T-helper 2 cell treated with Interferon-gamma antibody and Interleukin-4, amounts not matched to agents 5 μg/mL and 100 μg/mL, for 36 hours (primary cell): ENCODE measurements around the gene KDM5A.
"Not testable (repeated sequence)": the region's sequence is repeated elsewhere in the genome, so short reads cannot be mapped to it uniquely, and the experiment has no call there.

Source experiments
- DNase-seq: peaks from one replicate; pipeline ENCODE4 v3.0.0; 2021; ENCODE audit warnings: low spot score
- H3K27ac Mint-ChIP-seq: one replicate; pipeline ENCODE4 v1.8.0; 2021; ENCODE audit warnings: mild to moderate bottlenecking, mixed read lengths
- H3K27me3 Mint-ChIP-seq: one replicate; pipeline ENCODE4 v1.8.0; 2021; ENCODE audit warnings: low read depth, mixed read lengths
- H3K36me3 Mint-ChIP-seq: one replicate; pipeline ENCODE4 v1.8.0; 2021; ENCODE audit warnings: low read depth, mixed read lengths
- H3K4me1 Mint-ChIP-seq: one replicate; pipeline ENCODE4 v1.8.0; 2021; ENCODE audit warnings: low read depth, mixed read lengths
- H3K4me3 Mint-ChIP-seq: one replicate; pipeline ENCODE4 v1.8.0; 2022; ENCODE audit warnings: mild to moderate bottlenecking, moderate library complexity, mixed read lengths
- H3K9me3 Mint-ChIP-seq: one replicate; pipeline ENCODE4 v1.8.0; 2021; ENCODE audit warnings: mixed read lengths

Gene KDM5A

DNA sequence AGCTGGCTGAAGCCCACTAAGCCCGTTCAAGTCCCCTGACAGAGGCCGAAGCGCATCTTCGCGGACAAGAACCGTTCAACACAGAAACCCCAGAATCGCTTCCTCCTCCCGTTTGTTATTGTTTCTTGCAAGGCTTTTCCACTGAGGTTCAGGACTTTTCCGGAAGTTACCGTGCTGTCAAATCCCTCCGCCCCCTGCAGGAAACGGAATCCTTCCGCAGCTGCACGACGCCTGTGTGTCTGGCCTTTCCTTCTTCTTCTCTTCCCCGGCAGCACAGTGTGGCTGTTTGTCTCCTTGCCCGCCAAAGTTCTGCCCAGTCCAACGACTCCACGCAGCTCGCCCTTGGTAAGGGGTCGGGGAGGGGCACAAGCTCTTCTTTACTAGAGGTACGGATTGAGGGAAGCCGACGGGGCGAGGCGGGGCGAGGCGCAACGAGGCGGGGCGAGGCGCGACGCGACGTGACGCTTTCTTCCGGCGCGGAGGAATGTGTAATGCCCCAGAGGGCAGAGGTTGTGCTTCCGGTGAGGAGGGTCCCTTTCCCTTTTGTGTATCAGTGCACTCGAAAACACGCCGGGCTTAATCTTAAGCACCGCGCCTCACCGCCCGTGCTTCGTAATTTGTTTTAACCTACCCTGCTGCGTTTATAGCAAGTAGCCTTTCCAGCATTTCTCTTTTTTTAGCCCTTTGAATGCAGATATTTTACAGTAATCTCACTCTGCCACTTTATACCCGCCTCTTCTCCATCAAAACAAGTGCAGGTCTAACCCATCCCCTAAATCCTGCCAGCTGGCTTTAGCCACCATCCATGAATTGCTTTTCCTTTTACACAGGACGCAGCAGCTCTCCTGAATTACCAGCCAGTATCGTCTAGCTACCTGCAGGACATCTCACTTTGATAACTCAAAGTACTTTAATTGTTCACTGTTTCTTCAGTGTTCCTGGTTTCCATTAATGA lies at the start of gene KDM5A:
TSS of gene KDM5A (minus strand) at position 179 of the 955 bp plus-strand sequence. CDS start 229 bp downstream, outside the sequence.
- peaks cover 22% of the 10 kb centered on the region for H3K4me1 Mint-ChIP-seq

DNA sequence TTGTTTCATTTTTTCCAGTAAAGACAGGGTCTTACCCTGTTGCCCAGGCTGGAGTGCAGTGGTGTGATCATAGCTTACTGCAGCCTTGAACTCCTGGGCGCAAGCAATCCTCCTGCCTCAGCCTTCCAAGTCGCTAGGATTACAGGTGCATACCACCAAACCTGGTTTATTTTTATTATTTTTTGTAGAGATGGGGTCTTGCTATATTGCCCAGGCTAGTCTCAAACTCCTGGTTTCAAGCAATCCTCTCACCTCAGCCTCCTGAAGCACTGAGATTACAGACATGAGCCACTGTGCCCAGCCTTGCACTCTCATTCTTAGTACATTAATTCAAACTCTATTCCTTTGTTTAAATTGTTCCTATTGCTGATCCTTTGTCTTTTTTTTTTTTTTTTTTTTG lies 46.6 kb upstream of the KDM5A start:
- not testable (repeated sequence) for H3K4me3 Mint-ChIP-seq, DNase-seq, H3K9me3 Mint-ChIP-seq, H3K4me1 Mint-ChIP-seq, H3K27me3 Mint-ChIP-seq, H3K27ac Mint-ChIP-seq
- peaks cover 26% of the 10 kb centered on the region for H3K36me3 Mint-ChIP-seq

More for the DNA sequence above, at the start of gene KDM5A:
- no peaks in the 10 kb centered on the region for H3K27me3 Mint-ChIP-seq
- DNase-seq = peak; percentile 85
- peaks cover 24% of the 10 kb centered on the region for H3K36me3 Mint-ChIP-seq
- H3K4me3 Mint-ChIP-seq = peak within 1 kb of the TSS; percentile 99
- no peaks in the 10 kb centered on the region for H3K9me3 Mint-ChIP-seq
- H3K27ac Mint-ChIP-seq = peak within 1 kb of the TSS; percentile 99

DNA sequence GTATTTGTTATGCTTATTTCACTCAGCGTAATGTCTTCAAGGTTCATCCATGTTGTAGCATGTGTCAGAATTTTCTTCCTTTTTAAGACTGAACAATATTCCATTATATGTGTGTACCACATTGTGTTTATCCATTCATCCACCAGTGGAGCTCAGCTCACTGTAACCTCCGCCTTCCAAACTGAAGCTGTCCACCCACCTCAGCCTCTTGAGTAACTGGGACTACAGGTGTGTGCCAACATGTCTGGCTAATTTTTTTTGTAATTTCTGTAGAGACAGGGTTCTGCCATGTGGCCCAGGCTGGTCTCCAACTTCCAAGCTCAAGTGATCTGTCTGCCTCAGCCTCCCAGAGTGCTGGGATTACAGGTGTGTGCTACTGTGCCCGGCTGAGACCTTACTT lies 33.4 kb upstream of the KDM5A start:
- no peaks in the 10 kb centered on the region for H3K27me3 Mint-ChIP-seq
- no peaks in the 10 kb centered on the region for H3K4me1 Mint-ChIP-seq
- peaks cover 11% of the 10 kb centered on the region for H3K36me3 Mint-ChIP-seq
- no peak overlapping the region for H3K27ac Mint-ChIP-seq
- no peak overlapping the region for H3K4me3 Mint-ChIP-seq
- no peak for DNase-seq
- no peaks in the 10 kb centered on the region for H3K9me3 Mint-ChIP-seq

DNA sequence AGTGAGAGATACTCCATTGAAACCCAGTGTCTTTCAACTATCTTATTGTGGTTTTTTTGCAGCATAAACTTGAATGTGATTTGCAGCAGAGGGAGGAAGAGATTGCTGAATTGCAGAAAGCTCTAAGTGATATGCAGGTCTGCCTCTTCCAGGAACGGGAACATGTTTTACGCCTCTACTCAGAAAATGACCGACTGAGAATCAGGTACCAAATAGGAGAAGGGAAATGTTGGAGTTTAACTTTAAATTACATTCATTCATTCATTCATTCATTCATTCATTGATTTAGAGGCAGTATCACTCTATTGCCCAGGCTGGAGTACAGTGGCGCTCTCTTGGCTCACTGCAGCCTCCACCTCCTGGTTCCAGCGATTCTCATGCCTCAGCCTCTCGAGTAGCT lies 29.3 kb upstream of the KDM5A start:
- H3K27ac Mint-ChIP-seq = no peak overlapping the region
- no peak overlapping the region for H3K4me3 Mint-ChIP-seq
- DNase-seq = no peak

DNA sequence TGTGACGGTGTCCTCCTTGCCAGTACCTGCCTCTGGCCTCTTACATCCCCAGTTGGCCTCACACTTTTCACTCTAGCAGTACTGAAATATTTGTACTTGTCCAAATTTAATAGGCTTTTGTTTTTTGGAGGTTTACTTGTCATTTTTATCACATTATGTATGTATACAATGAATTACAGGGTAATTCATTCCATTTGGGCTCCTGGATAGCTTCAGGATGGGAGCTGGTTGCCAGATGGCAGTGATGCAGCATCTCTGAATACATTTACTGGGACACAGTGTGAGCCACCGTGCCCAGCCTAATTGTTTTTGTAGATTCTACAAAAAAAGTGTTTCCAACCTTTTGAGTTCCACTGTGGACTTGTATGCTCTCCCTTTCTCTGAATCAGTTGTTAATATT lies 25.7 kb upstream of the KDM5A start:
- Mint-ChIP-seq H3K27me3 (no peaks in the 10 kb centered on the region), H3K9me3 (no peaks in the 10 kb centered on the region), H3K4me1 (no peaks in the 10 kb centered on the region), H3K27ac (no peak overlapping the region), H3K4me3 (no peak overlapping the region), H3K36me3 (peaks cover 26% of the 10 kb centered on the region)
- no peak for DNase-seq

More for the DNA sequence above, 29.3 kb upstream of the KDM5A start:
- H3K27me3 Mint-ChIP-seq = no peaks in the 10 kb centered on the region
- H3K36me3 Mint-ChIP-seq = peaks cover 18% of the 10 kb centered on the region
- no peaks in the 10 kb centered on the region for H3K4me1 Mint-ChIP-seq
- H3K9me3 Mint-ChIP-seq = no peaks in the 10 kb centered on the region

DNA sequence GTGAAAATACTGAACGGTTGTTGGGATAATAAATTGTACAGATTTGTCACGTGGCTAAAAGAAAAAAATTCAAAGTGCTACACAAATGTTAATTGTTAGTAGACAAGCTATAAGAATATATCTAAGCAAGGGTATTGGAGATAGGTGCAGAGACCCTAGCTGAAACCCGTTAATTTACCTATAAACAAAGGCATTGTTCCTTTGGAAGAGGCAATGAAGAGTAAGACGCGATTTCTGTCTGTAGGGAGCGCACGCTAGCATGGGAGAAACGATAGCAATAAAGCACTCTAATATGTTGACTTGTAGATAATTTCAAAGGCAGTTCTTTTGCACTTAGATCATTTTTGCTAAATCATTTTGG lies 12.9 kb upstream of the KDM5A start:
- H3K4me1 Mint-ChIP-seq = peaks cover 3% of the 10 kb centered on the region
- H3K27me3 Mint-ChIP-seq = no peaks in the 10 kb centered on the region
- no peaks in the 10 kb centered on the region for H3K36me3 Mint-ChIP-seq
- H3K27ac Mint-ChIP-seq = no peak overlapping the region
- no peaks in the 10 kb centered on the region for H3K9me3 Mint-ChIP-seq
- no peak for DNase-seq
- no peak overlapping the region for H3K4me3 Mint-ChIP-seq

DNA sequence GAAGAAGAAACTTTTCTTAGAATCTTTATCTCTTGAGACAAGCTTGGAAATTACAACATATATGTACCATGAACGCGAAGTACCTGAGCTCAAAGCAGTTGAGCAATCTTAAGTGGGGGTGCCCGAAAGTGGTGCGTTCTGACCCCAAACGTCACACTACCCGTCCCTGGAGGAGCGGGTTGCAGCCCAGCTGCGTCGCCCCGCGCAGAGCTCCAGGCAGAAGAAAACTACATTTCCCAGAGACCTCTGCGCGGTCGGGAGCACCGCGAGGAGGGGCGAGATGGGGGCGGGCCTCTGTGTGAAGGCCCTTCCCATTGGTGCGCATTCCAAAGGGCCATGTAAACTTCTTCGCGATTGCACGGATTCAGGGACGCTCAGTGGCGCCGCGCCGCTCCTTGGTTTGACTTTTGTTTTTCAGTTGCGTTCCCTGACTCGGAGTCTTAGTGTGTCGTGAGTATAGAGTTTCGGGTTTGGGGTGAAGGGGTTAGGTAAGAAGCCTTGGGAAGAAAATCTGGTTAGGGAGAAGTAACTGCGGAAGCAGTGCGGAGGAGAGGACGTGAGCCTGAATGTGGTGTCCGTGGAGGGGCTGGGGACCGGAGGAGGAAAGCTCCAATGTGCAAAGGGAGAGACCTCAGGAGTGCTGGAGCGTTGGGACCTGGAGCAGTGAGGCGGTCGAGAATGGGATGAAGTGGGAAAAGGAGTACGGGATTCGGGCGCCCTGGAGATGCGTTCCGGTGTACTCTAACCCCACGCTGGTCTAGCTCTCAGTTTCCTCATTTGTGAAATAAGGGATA lies 12.3 kb upstream of the KDM5A start, which contains the start of gene CCDC77:
TSS of gene CCDC77 (plus strand) at position 410 of the 794 bp plus-strand sequence. CDS start 7,740 bp downstream, outside the sequence.
- Mint-ChIP-seq H3K4me1 (peaks cover 3% of the 10 kb centered on the region), H3K27me3 (no peaks in the 10 kb centered on the region), H3K9me3 (no peaks in the 10 kb centered on the region), H3K27ac (no peak within 1 kb of the TSS), H3K4me3 (no peak within 1 kb of the TSS), H3K36me3 (no peaks in the 10 kb centered on the region)
- peak; percentile 92 for DNase-seq

DNA sequence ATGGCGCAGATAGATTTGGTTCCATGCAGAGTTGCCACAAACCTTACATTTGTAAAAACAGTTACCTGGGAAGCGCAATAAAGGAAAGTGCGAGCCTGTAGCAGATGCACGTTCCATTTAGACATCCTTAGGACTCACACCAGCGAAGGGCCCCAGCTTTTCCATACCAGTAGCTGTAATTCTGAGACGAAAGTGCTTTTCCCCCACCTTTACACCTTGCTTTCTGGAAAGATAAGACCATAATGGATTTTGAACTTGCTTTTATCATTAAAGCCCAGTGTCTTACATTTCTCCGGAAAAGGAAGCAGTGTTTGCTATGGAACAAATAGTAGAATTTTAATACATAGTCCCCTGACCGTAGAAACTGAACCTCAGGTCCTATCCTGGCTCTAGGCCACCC lies 11.7 kb upstream of the KDM5A start:
- Mint-ChIP-seq H3K4me3 (no peak overlapping the region), H3K27me3 (no peaks in the 10 kb centered on the region), H3K27ac (no peak overlapping the region), H3K9me3 (no peaks in the 10 kb centered on the region), H3K36me3 (no peaks in the 10 kb centered on the region), H3K4me1 (peaks cover 3% of the 10 kb centered on the region)
- no peak for DNase-seq

DNA sequence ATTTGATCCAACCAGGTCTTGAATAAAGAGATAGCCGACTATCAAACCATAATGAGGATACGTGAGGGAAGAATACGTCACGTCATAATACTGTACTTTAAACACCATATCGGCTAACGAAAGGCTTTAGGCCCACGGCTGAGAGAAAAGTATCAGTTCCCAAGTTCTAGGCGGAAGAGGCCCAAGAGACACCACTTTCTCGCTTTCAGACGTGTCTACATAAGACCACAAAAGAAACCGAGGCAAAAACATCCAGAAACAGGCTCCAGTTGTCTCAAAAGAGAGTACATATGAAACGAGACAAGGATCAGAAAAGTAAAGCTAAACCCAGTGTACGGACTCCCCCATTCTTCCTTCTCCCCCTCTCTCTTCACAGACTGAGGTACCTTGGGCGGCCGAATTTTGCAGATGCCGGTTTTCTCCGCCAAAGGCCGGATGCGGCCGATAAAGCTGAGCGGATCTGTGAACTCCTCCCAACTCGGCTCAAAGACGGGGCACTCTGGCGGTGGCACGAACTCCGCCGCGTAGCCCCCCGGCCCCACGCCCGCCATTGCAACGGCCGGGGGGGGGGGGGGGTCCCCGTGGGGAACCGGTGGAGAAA lies 479 bp downstream of the KDM5A start:
- H3K27ac Mint-ChIP-seq = peak overlapping the region; percentile 99
- H3K36me3 Mint-ChIP-seq = peaks cover 30% of the 10 kb centered on the region
- no peaks in the 10 kb centered on the region for H3K27me3 Mint-ChIP-seq
- peak overlapping the region; percentile 99 for H3K4me3 Mint-ChIP-seq
- peaks cover 22% of the 10 kb centered on the region for H3K4me1 Mint-ChIP-seq
- no peaks in the 10 kb centered on the region for H3K9me3 Mint-ChIP-seq
- DNase-seq = peak; percentile 39

DNA sequence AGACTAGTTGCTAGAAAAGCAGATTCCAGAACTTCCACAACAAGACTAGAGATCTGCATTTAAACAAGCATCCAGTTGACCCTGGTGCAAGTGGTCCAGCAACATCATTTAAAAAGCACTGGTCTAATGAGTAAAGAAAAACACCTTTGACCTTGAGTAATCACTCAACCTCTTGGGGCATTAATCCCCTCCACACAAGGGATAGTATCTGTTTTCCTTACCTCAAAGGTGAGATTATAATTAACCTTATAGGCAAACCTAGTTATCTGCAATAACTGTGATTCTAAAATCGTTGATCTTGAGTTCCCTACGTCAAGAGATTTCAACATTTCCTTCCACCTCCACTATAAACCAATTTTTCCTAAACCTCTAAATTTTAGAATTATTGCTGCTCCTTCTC lies 1.1 kb downstream of the KDM5A start:
- Mint-ChIP-seq H3K4me3 (peak overlapping the region; percentile 99), H3K27me3 (no peaks in the 10 kb centered on the region), H3K27ac (peak overlapping the region; percentile 99), H3K4me1 (peaks cover 22% of the 10 kb centered on the region), H3K36me3 (peaks cover 35% of the 10 kb centered on the region), H3K9me3 (no peaks in the 10 kb centered on the region)
- DNase-seq = no peak

DNA sequence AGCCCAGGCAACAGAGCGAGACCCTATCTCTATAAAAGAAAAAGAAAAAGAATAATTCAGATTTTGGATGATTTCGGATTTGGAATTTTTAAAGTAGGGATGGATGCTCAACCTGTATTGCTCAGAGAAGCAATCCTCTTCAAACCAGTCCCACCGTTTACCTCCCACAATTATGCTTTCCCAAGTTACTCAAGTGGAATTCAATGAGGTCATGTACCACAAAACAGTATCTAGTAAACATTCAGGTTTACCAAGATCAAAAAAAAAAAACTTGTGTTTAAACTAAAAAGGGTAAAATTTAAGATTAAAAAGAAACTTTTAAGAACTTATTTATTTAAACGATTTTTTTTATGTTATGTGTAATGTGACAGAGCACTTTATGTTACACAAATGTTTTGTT lies 2.5 kb downstream of the KDM5A start:
- no peak overlapping the region for H3K27ac Mint-ChIP-seq
- no peak for DNase-seq
- peaks cover 39% of the 10 kb centered on the region for H3K36me3 Mint-ChIP-seq
- H3K27me3 Mint-ChIP-seq = no peaks in the 10 kb centered on the region
- no peaks in the 10 kb centered on the region for H3K9me3 Mint-ChIP-seq
- H3K4me1 Mint-ChIP-seq = peaks cover 22% of the 10 kb centered on the region
- peak overlapping the region; percentile 38 for H3K4me3 Mint-ChIP-seq

DNA sequence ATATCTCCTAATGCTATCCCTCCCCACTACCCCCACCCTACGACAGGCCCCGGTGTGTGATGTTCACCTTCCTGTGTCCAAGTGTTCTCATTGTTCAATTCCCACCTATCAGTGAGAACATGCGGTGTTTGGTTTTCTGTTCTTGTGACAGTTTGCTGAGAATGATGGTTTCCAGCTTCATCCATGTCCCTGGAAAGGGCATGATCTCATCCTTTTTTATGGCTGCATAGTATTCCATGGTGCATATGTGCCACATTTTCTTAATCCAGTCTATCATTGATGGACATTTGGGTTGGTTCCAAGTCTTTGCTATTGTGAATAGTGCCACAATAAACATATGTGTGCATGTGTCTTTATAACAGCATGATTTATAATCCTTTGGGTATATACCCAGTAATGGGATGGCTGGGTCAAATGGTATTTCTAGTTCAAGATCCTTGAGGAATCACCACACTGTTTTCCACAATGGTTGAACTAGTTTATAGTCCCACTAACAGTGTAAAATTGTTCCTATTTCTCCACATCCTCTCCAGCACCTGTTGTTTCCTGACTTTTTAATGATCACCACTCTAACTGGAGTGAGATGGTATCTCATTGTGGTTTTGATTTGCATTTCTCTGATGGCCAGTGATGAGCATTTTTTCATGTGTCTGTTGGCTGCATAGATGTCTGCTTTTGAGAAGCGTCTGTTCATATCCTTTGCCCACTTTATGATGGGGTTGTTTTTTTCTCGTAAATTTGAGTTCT lies 18.2 kb downstream of the KDM5A start:
- not testable (repeated sequence) for H3K27me3 Mint-ChIP-seq, H3K27ac Mint-ChIP-seq, DNase-seq, H3K4me3 Mint-ChIP-seq, H3K4me1 Mint-ChIP-seq
- H3K36me3 Mint-ChIP-seq = peaks cover 87% of the 10 kb centered on the region
- peaks cover 35% of the 10 kb centered on the region for H3K9me3 Mint-ChIP-seq

DNA sequence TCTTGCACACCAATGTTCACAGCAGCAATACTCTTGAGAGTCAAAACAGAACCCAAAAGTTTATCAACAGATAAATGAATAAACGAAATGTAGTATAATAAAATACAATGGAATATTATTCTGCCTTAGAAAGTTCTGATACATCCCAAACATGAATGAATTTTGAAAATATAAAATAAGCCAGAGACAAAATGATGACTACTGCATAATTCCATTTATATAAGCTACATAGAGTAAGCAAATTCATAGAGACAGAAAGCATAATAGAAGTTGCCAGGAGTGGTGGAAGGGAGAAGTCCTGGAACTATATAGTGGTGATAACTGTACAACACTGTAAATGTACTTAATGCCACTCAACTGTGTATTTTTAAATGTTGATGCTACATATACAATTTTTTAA lies 21.1 kb downstream of the KDM5A start:
- Mint-ChIP-seq H3K9me3 (peaks cover 17% of the 10 kb centered on the region), H3K27me3 (no peaks in the 10 kb centered on the region)
- DNase-seq = no peak

More for the DNA sequence above, 21.1 kb downstream of the KDM5A start:
- Mint-ChIP-seq H3K4me3 (no peak overlapping the region), H3K27ac (no peak overlapping the region), H3K4me1 (no peaks in the 10 kb centered on the region), H3K36me3 (peaks cover 84% of the 10 kb centered on the region)
